Measurements from ENCODE around the gene LRRC46. TPM values are rescaled to one million over a fixed set of nuclear protein-coding genes. Genes with fewer than 3 reads are reported as not detected.

The LRRC46 gene
- total RNA-seq, 3 donors from 2014 or later (not counting 1 experiment from before 2014, with no cell fraction given), result 1.7 to 3.1 (median 2.7) TPM

GRCh38 chr17:47845716-47846075 is 14.2 kb downstream of the LRRC46 start:
- Histone ChIP-seq H3K9me3 (ENCODE audit: control insufficient read depth, insufficient read depth, low read length) (no peaks in the 10 kb centered on the region), H3K36me3 (ENCODE audit: control insufficient read depth, insufficient read depth, low read length) (no peaks in the 10 kb centered on the region), H3K4me3 (ENCODE audit: low read length) (no peak overlapping the region), H3K4me1 (ENCODE audit: control insufficient read depth, insufficient read depth, low read length) (peaks cover 15% of the 10 kb centered on the region), H3K27ac (ENCODE audit: low read length) (no peak overlapping the region), H3K27me3 (ENCODE audit: control insufficient read depth, insufficient read depth, low read length) (peaks cover 37% of the 10 kb centered on the region)
- Mint-ChIP-seq H3K4me3 (no peak overlapping the region), H3K9me3 (no peaks in the 10 kb centered on the region), H3K27me3 (ENCODE audit: low read depth in 2 of 2) (peaks cover 23 to 54% of the 10 kb centered on the region in 2 donors), H3K4me1 (peaks cover 10 to 26% of the 10 kb centered on the region in 2 donors), H3K27ac (no peak overlapping the region), H3K36me3 (no peaks in the 10 kb centered on the region)
- whole genome bisulfite sequencing (ENCODE audit: insufficient coverage), result 100% methylated on average over 1 of the region's 3 CpGs
- intact Hi-C loops (cut with micrococcal nuclease), result no loop called here
- DNase-seq, result no peak
- no peak for ATAC-seq
- no peak for TF ChIP-seq CTCF (IDR thresholded peaks at IDR 0.05)

DNA sequence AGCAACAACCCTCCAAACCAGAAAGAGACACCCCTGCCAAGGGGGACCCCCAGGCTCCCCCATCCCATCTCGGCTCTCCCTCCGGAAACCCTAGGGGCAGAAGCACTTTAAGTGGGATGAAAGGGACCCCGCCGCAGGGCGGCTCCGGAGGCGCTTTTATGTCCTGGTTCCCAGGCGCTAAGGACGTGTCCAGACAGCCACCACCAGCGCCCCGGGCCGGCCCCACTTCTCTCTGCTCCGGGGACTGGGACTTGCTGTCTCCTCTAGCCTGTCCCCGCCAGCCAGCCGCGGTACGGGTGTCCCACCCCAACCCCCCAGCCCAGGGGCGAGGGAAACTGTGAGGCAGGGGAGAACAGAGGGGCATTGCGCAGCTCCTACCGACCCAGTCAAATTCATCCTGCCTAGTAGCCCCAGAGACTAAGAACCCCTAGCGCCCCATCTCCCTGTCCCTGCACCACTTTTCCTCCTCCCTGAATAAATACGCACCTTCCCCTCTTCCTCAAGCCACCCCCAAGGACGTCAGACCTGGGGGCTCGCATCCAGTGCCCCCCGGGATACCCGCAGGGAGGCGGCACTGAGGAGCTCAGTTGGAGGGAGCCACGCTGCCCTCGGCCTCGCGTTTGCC is 15.4 kb downstream of the LRRC46 start:
- H3K27ac Mint-ChIP-seq, result no peak overlapping the region
- no peak overlapping the region for H3K4me3 ChIP-seq (ENCODE audit: low read length)
- H3K9me3 ChIP-seq (ENCODE audit: control insufficient read depth, insufficient read depth, low read length), result no peaks in the 10 kb centered on the region
- TF ChIP-seq CTCF (IDR thresholded peaks at IDR 0.05), result no peak
- 20% methylated on average over 31 of the region's 31 CpGs for WGBS (ENCODE audit: insufficient coverage)
- no peak overlapping the region for H3K27ac ChIP-seq (ENCODE audit: low read length)
- peaks cover 15% of the 10 kb centered on the region for H3K4me1 ChIP-seq (ENCODE audit: control insufficient read depth, insufficient read depth, low read length)
- ATAC-seq (no peak), DNase-seq (no peak)
- intact Hi-C loops (cut with micrococcal nuclease), result no loop called here
- no peak overlapping the region for H3K4me3 Mint-ChIP-seq
- peaks cover 6 to 22% of the 10 kb centered on the region in 2 donors for H3K4me1 Mint-ChIP-seq
- no peaks in the 10 kb centered on the region for H3K36me3 Mint-ChIP-seq
- no peaks in the 10 kb centered on the region for H3K9me3 Mint-ChIP-seq
- peaks cover 44% of the 10 kb centered on the region for H3K27me3 ChIP-seq (ENCODE audit: control insufficient read depth, insufficient read depth, low read length)
- H3K36me3 ChIP-seq (ENCODE audit: control insufficient read depth, insufficient read depth, low read length), result no peaks in the 10 kb centered on the region
- peaks cover 25 to 57% of the 10 kb centered on the region in 2 donors for H3K27me3 Mint-ChIP-seq (ENCODE audit: low read depth in 2 of 2)

DNA sequence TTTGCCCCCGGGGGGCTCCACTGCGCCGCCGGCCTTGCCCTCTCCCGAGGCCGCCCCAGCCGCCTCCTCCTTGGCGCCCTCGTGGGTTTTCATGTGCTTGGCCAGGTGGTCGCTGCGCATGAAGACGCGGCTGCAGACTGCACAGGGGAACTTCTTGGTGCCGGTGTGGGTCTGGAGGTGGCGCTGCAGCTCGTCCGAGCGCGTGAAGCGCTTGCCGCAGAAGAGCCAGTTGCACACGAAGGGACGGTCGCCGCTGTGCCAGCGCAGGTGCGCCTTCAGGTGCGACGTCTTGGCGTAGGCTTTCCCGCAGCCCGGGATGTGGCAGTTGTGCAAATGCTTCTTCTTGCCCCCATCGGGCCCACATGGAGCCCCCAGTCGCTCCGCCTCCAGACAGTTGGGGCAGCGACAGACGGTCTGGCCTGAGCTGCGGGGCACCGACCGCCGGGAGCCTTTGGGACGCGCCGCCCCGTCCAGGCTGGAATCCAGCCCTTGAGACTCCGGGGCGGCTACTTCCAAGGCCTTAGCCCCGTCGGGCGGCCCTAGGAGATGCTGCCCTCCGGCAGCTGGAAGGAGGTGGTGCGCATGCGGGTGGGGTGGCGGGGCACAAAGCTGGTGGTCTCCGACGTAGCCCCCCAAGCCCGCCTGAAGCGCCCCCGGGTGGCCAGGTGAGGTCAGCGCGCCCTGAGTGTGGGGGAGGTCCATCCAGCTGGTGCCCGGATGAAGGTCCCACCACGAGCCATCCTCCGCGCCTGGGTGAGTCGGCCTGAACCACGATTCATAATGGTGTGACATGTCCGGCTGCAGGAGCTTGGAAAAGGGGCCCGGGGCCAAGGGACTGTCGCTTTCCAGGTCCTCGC is 16.1 kb downstream of the LRRC46 start:
- Histone ChIP-seq H3K27me3 (ENCODE audit: control insufficient read depth, insufficient read depth, low read length) (peaks cover 51% of the 10 kb centered on the region), H3K4me1 (ENCODE audit: control insufficient read depth, insufficient read depth, low read length) (peaks cover 21% of the 10 kb centered on the region), H3K4me3 (ENCODE audit: low read length) (no peak overlapping the region), H3K27ac (ENCODE audit: low read length) (no peak overlapping the region), H3K36me3 (ENCODE audit: control insufficient read depth, insufficient read depth, low read length) (no peaks in the 10 kb centered on the region), H3K9me3 (ENCODE audit: control insufficient read depth, insufficient read depth, low read length) (no peaks in the 10 kb centered on the region)
- intact Hi-C loops (cut with micrococcal nuclease), result no loop called here
- Mint-ChIP-seq H3K9me3 (no peaks in the 10 kb centered on the region), H3K27ac (no peak overlapping the region), H3K4me1 (peaks cover 13 to 29% of the 10 kb centered on the region in 2 donors), H3K27me3 (ENCODE audit: low read depth in 2 of 2) (peaks cover 32 to 64% of the 10 kb centered on the region in 2 donors), H3K4me3 (no peak overlapping the region), H3K36me3 (no peaks in the 10 kb centered on the region)
- ATAC-seq (peak in 1 of 3 donors; percentile 28), DNase-seq (peak in 1 of 2 donors; percentile 64)
- 34% methylated on average over 71 of the region's 71 CpGs for WGBS (ENCODE audit: insufficient coverage)
- peak; percentile 26 for TF ChIP-seq CTCF (IDR thresholded peaks at IDR 0.05)

Data from natural killer cell (primary cell).